Uterus (tissue), 2 donors: ENCODE data around the gene SH2D7.

Source experiments
- CTCF ChIP-seq, 4 experiments: fragments of 200-600 bp in 2 of 4; fragments of 450-650 bp in 2 of 4; sonication (generic) in 2 of 4; IDR thresholded peaks; one replicate each; pipeline ENCODE4 v1.5.1; 2016 to 2019; ENCODE audit warnings: antibody characterized with exemption in 4 of 4, mild to moderate bottlenecking in 2 of 4, moderate library complexity in 1 of 4
- POLR2A ChIP-seq, 2 donors: fragments of 450-650 bp; IDR thresholded peaks; one replicate each; pipeline ENCODE4 v1.6.1; 2016; ENCODE audit warnings: antibody characterized with exemption in 2 of 2, mild to moderate bottlenecking in 1 of 2, moderate library complexity in 1 of 2

DNA sequence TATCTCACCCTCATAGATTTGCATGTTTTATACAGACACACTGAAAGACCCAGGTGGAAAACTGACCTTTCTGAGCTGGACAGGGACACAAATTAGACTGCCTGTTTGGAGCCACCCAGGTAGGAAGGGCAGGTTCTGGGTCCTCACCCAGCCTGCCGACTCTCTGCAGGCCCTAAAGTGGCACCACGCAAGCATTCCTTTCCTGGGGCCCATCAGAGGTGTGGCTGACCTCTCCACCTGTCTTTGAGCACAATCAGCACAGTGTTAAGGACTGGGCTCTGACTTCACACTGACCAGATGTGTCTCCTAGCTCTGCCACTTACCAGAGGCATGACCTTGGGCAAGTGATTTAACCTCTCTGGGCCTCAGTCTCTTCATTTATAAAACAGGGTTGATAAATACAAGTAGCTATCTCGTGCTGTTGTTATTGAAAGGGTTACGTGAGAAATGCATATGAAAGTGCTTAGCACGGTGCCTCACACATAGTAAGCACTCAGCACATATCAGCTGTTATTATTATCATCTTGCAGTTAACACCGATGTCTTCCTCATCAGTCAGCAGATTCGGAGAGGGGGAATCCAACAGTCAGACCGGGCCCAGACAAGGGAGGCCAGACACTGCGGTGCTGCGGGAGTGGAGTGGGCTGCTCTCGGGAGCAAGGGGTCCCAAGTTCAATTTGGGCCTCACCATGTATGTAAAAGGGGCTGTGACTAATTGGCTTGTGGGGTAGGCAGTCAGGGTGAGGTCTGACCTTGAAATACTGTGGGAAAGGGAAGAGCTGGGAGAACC, 12.9 kb upstream of the SH2D7 start:
- no peak for TF ChIP-seq CTCF (IDR thresholded peaks at IDR 0.05)
- no peak for TF ChIP-seq POLR2A (IDR thresholded peaks at IDR 0.05)
